Activated CD8-positive, alpha-beta T cell treated with anti-CD3 and anti-CD28 coated beads, Interleukin-2, amount 10 ng/mL, durations not matched to agents 7 days and 5 days (primary cell): Measurements from ENCODE around the gene LDLRAD2. TPM values are rescaled to one million over a fixed set of nuclear protein-coding genes. Genes with fewer than 3 reads are reported as not detected.
A peak's percentile ranks its signal among the peaks of the same experiment; 100 is the strongest.
"Not testable (repeated sequence)": the region's sequence is repeated elsewhere in the genome, so short reads cannot be mapped to it uniquely, and the experiment has no call there.

ENCODE experiments used
- ATAC-seq: fragments of 150-1000 bp; cut with Tn5 transposase; one replicate; pipeline ENCODE4 v1.10.0; 2021; ENCODE audit warnings: moderate library complexity
- CTCF ChIA-PET: fragments of 350-600 bp; sonication (Branson Sonifier 250); formaldehyde crosslinking; loops from one replicate; lab custom pipeline; 2021; ENCODE audit warnings: antibody characterized with exemption; lab: Charles Lee
- POLR2A ChIA-PET: fragments of 350-600 bp; sonication (Branson Sonifier 250); formaldehyde crosslinking; loops from one replicate; lab custom pipeline; 2021; ENCODE audit warnings: antibody characterized with exemption; lab: Charles Lee
- DNase-seq: peaks from one replicate; pipeline ENCODE4 v3.0.0-alpha.2; 2020
- H3K27ac Mint-ChIP-seq: one replicate; pipeline ENCODE4 v1.8.0; 2021; ENCODE audit warnings: mild to moderate bottlenecking, mixed read lengths
- H3K27me3 Mint-ChIP-seq: one replicate; pipeline ENCODE4 v1.8.0; 2021; ENCODE audit warnings: low read depth, mixed read lengths
- H3K36me3 Mint-ChIP-seq: one replicate; pipeline ENCODE4 v1.8.0; 2021; ENCODE audit warnings: low read depth, mixed read lengths
- H3K4me1 Mint-ChIP-seq: one replicate; pipeline ENCODE4 v1.8.0; 2021; ENCODE audit warnings: low read depth, mixed read lengths
- H3K4me3 Mint-ChIP-seq: one replicate; pipeline ENCODE4 v1.8.0; 2021; ENCODE audit warnings: mild to moderate bottlenecking, mixed read lengths
- H3K9me3 Mint-ChIP-seq: one replicate; pipeline ENCODE4 v1.8.0; 2022; ENCODE audit warnings: mixed read lengths; ENCODE audit not compliant: insufficient read depth
- total RNA-seq, 2 experiments: library from RNA; stranded (reverse); gene quantifications; one replicate each; pipeline ENCODE4 v1.2.3, GENCODE V29; 2021

The LDLRAD2 gene
- total RNA-seq = not detected

- no peaks in the 10 kb centered on the region for H3K36me3 Mint-ChIP-seq
- no peak within 1 kb of the TSS for H3K27ac Mint-ChIP-seq
- no peak for ATAC-seq
- H3K27me3 Mint-ChIP-seq = peaks cover 17% of the 10 kb centered on the region
- DNase-seq = no peak
- ChIA-PET POLR2A (no interaction called here), CTCF (no interaction called here)
- no peak within 1 kb of the TSS for H3K4me3 Mint-ChIP-seq
- H3K9me3 Mint-ChIP-seq = no peaks in the 10 kb centered on the region
- H3K4me1 Mint-ChIP-seq = peaks cover 5% of the 10 kb centered on the region
Observed at GRCh38 chr1:21811875-21812305, at the start of gene LDLRAD2. Gene LDLRAD2, plus strand, starts transcription at chr1:21812265. Its CDS starts 187 bp downstream, at chr1:21812452.

- no peaks in the 10 kb centered on the region for H3K27me3 Mint-ChIP-seq
- ChIA-PET POLR2A (no interaction called here), CTCF (no interaction called here)
- DNase-seq = no peak
- no peak for ATAC-seq
- peaks cover 45% of the 10 kb centered on the region for H3K4me1 Mint-ChIP-seq
- H3K4me3 Mint-ChIP-seq = no peak overlapping the region
- H3K36me3 Mint-ChIP-seq = peaks cover 7% of the 10 kb centered on the region
- H3K27ac Mint-ChIP-seq = no peak overlapping the region
- no peaks in the 10 kb centered on the region for H3K9me3 Mint-ChIP-seq
Observed at GRCh38 chr1:21763236-21763635, 48.8 kb upstream of the LDLRAD2 start.

- ChIA-PET CTCF (no interaction called here), POLR2A (no interaction called here)
- H3K27me3 Mint-ChIP-seq = no peaks in the 10 kb centered on the region
- no peak overlapping the region for H3K4me3 Mint-ChIP-seq
- no peaks in the 10 kb centered on the region for H3K9me3 Mint-ChIP-seq
- no peak for DNase-seq
- no peak overlapping the region for H3K27ac Mint-ChIP-seq
- ATAC-seq = no peak
- peaks cover 51% of the 10 kb centered on the region for H3K4me1 Mint-ChIP-seq
- peaks cover 12% of the 10 kb centered on the region for H3K36me3 Mint-ChIP-seq
Observed at GRCh38 chr1:21763694-21764419, 48.2 kb upstream of the LDLRAD2 start.

GRCh38 chr1:21764615-21765423 lies 47.2 kb upstream of the LDLRAD2 start:
- DNase-seq = no peak
- peaks cover 55% of the 10 kb centered on the region for H3K4me1 Mint-ChIP-seq
- H3K36me3 Mint-ChIP-seq = peaks cover 17% of the 10 kb centered on the region
- ChIA-PET CTCF (interaction anchor here (0.9 kb wide), 1 partner anchor 17 kb away, joined by 6 read pairs; no protein-coding TSS in a partner anchor), POLR2A (no interaction called here)
- H3K4me3 Mint-ChIP-seq = no peak overlapping the region
- ATAC-seq = no peak
- no peaks in the 10 kb centered on the region for H3K27me3 Mint-ChIP-seq
- H3K9me3 Mint-ChIP-seq = no peaks in the 10 kb centered on the region
- no peak overlapping the region for H3K27ac Mint-ChIP-seq

- Mint-ChIP-seq H3K4me1 (peaks cover 56% of the 10 kb centered on the region), H3K36me3 (peaks cover 22% of the 10 kb centered on the region), H3K27ac (no peak overlapping the region), H3K27me3 (no peaks in the 10 kb centered on the region), H3K9me3 (no peaks in the 10 kb centered on the region), H3K4me3 (no peak overlapping the region)
- ATAC-seq (no peak), DNase-seq (no peak)
- CTCF ChIA-PET = no interaction called here
- POLR2A ChIA-PET = interaction anchor here (1.8 kb wide), 1 partner anchor 16 kb away, joined by 7 read pairs; the partner anchor contains the start of gene USP48
Observed at GRCh38 chr1:21766210-21766609, 45.9 kb upstream of the LDLRAD2 start.

- peaks cover 58% of the 10 kb centered on the region for H3K4me1 Mint-ChIP-seq
- DNase-seq, CTCF ChIA-PET, H3K9me3 Mint-ChIP-seq, ATAC-seq, H3K27me3 Mint-ChIP-seq, H3K4me3 Mint-ChIP-seq, H3K27ac Mint-ChIP-seq: not testable (repeated sequence)
- POLR2A ChIA-PET = interaction anchor here (0.6 to 1.8 kb wide), 2 partner anchors 15 to 136 kb away, joined by 3 to 7 read pairs; partner anchors contain the start of gene USP48
- peaks cover 23% of the 10 kb centered on the region for H3K36me3 Mint-ChIP-seq
Observed at GRCh38 chr1:21767106-21767505, 45.0 kb upstream of the LDLRAD2 start.

- no peaks in the 10 kb centered on the region for H3K9me3 Mint-ChIP-seq
- no peak for ATAC-seq
- POLR2A ChIA-PET = interaction anchor here (2.9 kb wide), 1 partner anchor 12 kb away, joined by 14 read pairs; the partner anchor contains the start of gene USP48
Observed at GRCh38 chr1:21770201-21770600, 41.9 kb upstream of the LDLRAD2 start.

GRCh38 chr1:21770602-21771001 lies 41.5 kb upstream of the LDLRAD2 start:
- H3K4me3 Mint-ChIP-seq, CTCF ChIA-PET, ATAC-seq, H3K9me3 Mint-ChIP-seq, H3K27ac Mint-ChIP-seq, DNase-seq, H3K27me3 Mint-ChIP-seq: not testable (repeated sequence)
- POLR2A ChIA-PET = interaction anchor here (2.9 kb wide), 1 partner anchor 12 kb away, joined by 14 read pairs; the partner anchor contains the start of gene USP48
- Mint-ChIP-seq H3K4me1 (peaks cover 62% of the 10 kb centered on the region), H3K36me3 (peaks cover 26% of the 10 kb centered on the region)

More at GRCh38 chr1:21770201-21770600, 41.9 kb upstream of the LDLRAD2 start:
- H3K4me3 Mint-ChIP-seq = no peak overlapping the region
- CTCF ChIA-PET = no interaction called here
- no peak for DNase-seq
- peak overlapping the region; percentile 0 for H3K27ac Mint-ChIP-seq
- H3K27me3 Mint-ChIP-seq = no peaks in the 10 kb centered on the region
- H3K4me1 Mint-ChIP-seq = peaks cover 62% of the 10 kb centered on the region
- H3K36me3 Mint-ChIP-seq = peaks cover 26% of the 10 kb centered on the region

- H3K4me3 Mint-ChIP-seq, CTCF ChIA-PET, ATAC-seq, H3K27me3 Mint-ChIP-seq, DNase-seq, POLR2A ChIA-PET, H3K9me3 Mint-ChIP-seq, H3K27ac Mint-ChIP-seq: not testable (repeated sequence)
- Mint-ChIP-seq H3K4me1 (peaks cover 62% of the 10 kb centered on the region), H3K36me3 (peaks cover 28% of the 10 kb centered on the region)
Observed at GRCh38 chr1:21771672-21772071, 40.4 kb upstream of the LDLRAD2 start.

- ChIA-PET CTCF (interaction anchor here (1.1 kb wide), 1 partner anchor 8 kb away, joined by 6 read pairs; no protein-coding TSS in a partner anchor), POLR2A (interaction anchor here (0.9 kb wide), 1 partner anchor 8 kb away, joined by 3 read pairs; no protein-coding TSS in a partner anchor)
- H3K9me3 Mint-ChIP-seq = no peaks in the 10 kb centered on the region
- peaks cover 35% of the 10 kb centered on the region for H3K36me3 Mint-ChIP-seq
- peak; percentile 66 for ATAC-seq
- H3K27ac Mint-ChIP-seq = peak overlapping the region; percentile 26
- no peaks in the 10 kb centered on the region for H3K27me3 Mint-ChIP-seq
- peak; percentile 45 for DNase-seq
- peaks cover 59% of the 10 kb centered on the region for H3K4me1 Mint-ChIP-seq
- no peak overlapping the region for H3K4me3 Mint-ChIP-seq
Observed at GRCh38 chr1:21773585-21773984, 38.5 kb upstream of the LDLRAD2 start.

GRCh38 chr1:21774835-21775549 lies 37.1 kb upstream of the LDLRAD2 start:
- POLR2A ChIA-PET = interaction anchor here (0.9 kb wide), 1 partner anchor 8 kb away, joined by 3 read pairs; no protein-coding TSS in a partner anchor
- Mint-ChIP-seq H3K9me3 (no peaks in the 10 kb centered on the region), H3K4me1 (peaks cover 52% of the 10 kb centered on the region), H3K27me3 (no peaks in the 10 kb centered on the region), H3K4me3 (no peak overlapping the region), H3K36me3 (peaks cover 32% of the 10 kb centered on the region), H3K27ac (no peak overlapping the region)
- no peak for ATAC-seq
- no peak for DNase-seq
- CTCF ChIA-PET = interaction anchor here (0.8 kb wide), 1 partner anchor 8 kb away, joined by 4 read pairs; no protein-coding TSS in a partner anchor
